HAP-1 (cell line): ENCODE data around the gene SNX15.
"Not testable (repeated sequence)": the region's sequence is repeated elsewhere in the genome, so short reads cannot be mapped to it uniquely, and the experiment has no call there.

Source experiments
- DNase-seq, 2 experiments: peaks; one replicate each; pipeline ENCODE4 v3.0.0-alpha.2; 2016 to 2020; ENCODE audit warnings: low spot score in 2 of 2
- H3K27me3 ChIP-seq: fragments of 250-450 bp; sonication (Bioruptor Pico); 2 replicates; pipeline ENCODE4 v1.5.1; 2020; ENCODE audit warnings: low read depth, mild to moderate bottlenecking, moderate library complexity
- H3K36me3 ChIP-seq: fragments of 250-450 bp; sonication (Bioruptor Pico); replicated peaks from 2 replicates; pipeline ENCODE4 v1.5.1; 2020; ENCODE audit warnings: mild to moderate bottlenecking
- H3K4me1 ChIP-seq: fragments of 250-450 bp; sonication (Bioruptor Pico); 2 replicates; pipeline ENCODE4 v1.5.1; 2020; ENCODE audit warnings: mild to moderate bottlenecking
- H3K4me3 ChIP-seq: fragments of 250-450 bp; sonication (Bioruptor Pico); 2 replicates; pipeline ENCODE4 v1.5.1; 2020; ENCODE audit warnings: mild to moderate bottlenecking, moderate library complexity
- H3K9me3 ChIP-seq: fragments of 250-450 bp; sonication (Bioruptor Pico); 2 replicates; pipeline ENCODE4 v1.5.1; 2020; ENCODE audit warnings: mild to moderate bottlenecking, moderate library complexity
- in situ Hi-C: fragments of 300-500 bp; cut with MboI; formaldehyde crosslinking; loops from 3 replicates; pipeline ENCODE4 v1.14.3; 2020; ENCODE audit warnings: low sequenced_read_pairs, inconsistent platforms, mixed read lengths

The SNX15 gene

DNA sequence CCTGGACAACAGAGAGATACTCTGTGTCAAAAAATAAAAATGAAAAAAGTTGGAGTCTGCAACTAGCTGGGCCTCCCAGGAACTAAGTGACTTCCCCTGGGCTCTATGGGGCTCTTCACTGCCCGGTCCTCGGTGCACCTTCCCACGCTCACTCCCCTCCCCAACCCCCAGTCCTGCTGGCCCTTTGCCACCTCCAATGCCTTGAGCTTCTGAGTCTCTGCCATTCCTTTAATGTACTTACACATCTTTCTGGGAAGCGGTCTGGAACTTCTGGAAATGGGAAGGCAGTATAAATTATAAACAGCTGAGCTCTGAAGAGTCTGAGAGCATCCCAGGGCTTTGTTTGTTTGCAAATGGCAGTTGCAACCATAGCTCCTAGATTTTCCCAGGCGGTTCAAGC, 24.5 kb upstream of the SNX15 start:
- DNase-seq: no peak
- Histone ChIP-seq H3K27me3 (no peaks in the 10 kb centered on the region), H3K9me3 (no peaks in the 10 kb centered on the region), H3K4me1 (peaks cover 6% of the 10 kb centered on the region; the same call in 1 of the 2 replicates), H3K36me3 (no peaks in the 10 kb centered on the region), H3K4me3 (no peak overlapping the region)
- in situ Hi-C loops: no loop called here

DNA sequence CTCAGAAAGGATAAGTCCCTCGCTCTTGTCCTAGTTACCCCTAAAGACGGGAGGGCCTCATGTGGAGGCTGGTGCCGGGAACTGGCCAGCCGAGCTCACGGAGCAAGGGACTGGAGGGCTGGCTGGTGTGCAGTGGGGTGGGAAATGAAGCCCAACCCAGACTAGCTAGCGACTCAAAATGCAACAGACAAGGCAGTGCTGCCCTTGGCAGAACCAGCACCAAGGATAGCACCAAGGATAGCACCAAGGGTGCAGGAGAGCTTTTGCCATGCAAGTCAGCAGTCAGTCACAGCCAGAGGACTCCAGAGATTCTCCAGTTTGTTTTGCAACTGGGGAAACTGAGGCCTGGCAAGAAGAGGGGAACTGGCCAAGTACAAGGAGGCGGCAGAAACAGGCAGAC, 24.0 kb upstream of the SNX15 start:
- H3K4me1 ChIP-seq: peaks cover 6% of the 10 kb centered on the region; the same call in 1 of the 2 replicates
- H3K4me3 ChIP-seq: no peak overlapping the region
- H3K9me3 ChIP-seq: no peaks in the 10 kb centered on the region
- no peak for DNase-seq
- H3K36me3 ChIP-seq: no peaks in the 10 kb centered on the region
- H3K27me3 ChIP-seq: no peaks in the 10 kb centered on the region
- in situ Hi-C loops: no loop called here

DNA sequence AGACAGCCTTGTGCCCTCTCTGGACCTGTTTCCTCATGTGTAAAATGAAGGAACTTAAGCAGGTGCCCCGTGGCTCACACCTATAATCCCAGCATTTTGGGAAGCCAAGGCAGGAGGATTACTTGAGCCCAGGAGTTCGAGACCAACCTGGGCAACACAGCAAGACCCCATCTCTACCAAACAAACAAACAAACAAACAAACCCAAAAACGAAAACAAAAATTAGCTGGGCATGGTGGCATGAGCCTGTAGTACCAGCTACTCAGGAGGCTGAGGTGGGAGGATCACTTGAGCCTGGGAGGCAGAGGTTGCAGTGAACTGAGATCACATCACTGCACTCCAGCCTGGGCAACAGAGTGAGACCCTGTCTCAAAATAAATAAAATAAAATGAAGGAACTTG, 23.3 kb upstream of the SNX15 start:
- in situ Hi-C loops, H3K4me3 ChIP-seq, H3K27me3 ChIP-seq, H3K9me3 ChIP-seq, H3K4me1 ChIP-seq, H3K36me3 ChIP-seq, DNase-seq: not testable (repeated sequence)

DNA sequence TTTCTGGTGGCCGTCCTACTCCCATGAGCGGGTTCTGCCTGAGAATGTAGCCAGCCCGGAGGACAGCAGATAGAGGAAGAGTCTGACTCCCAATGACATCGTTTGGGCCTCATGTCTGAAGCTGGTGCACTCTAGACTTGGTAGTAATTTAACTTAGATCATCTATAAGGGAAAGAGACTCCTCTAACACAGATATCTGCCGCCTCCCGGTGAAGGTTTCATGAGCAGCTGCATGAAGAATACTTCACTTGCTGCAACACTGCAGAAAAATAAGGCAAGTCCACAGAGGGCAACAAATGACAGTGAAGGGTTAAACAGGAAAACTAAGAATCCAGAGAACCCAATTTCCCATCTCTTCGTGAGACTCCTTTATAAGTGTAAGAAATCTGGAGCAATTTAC, 19.2 kb upstream of the SNX15 start:
- H3K27me3 ChIP-seq: no peaks in the 10 kb centered on the region
- in situ Hi-C loops: no loop called here
- H3K36me3 ChIP-seq: no peaks in the 10 kb centered on the region
- DNase-seq: no peak
- no peak overlapping the region for H3K4me3 ChIP-seq
- no peaks in the 10 kb centered on the region for H3K4me1 ChIP-seq
- H3K9me3 ChIP-seq: no peaks in the 10 kb centered on the region; the same call in 1 of the 2 replicates

DNA sequence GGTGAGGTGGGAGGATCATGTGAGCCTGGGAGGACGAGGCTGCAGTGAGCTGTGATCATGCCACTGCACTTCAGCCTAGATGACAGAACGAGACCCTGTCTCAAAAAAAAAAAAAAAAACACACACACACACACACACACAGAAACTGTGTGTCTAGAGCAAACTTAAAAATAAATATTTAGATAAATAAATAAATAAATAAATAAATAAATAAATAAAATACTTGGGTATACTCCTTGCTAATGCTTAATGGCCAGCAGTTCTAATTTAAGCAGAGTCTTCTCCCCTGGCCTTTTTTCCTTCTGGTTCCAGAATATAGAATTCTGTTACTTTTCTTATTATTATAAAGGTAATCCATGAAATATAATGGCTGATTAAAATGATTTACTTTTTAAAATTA, 18.4 kb upstream of the SNX15 start:
- no peak overlapping the region for H3K4me3 ChIP-seq
- H3K9me3 ChIP-seq: no peaks in the 10 kb centered on the region; the same call in 1 of the 2 replicates
- peaks cover 3% of the 10 kb centered on the region; the same call in 1 of the 2 replicates for H3K4me1 ChIP-seq
- no peak for DNase-seq
- H3K36me3 ChIP-seq: no peaks in the 10 kb centered on the region
- no peaks in the 10 kb centered on the region for H3K27me3 ChIP-seq
- in situ Hi-C loops: no loop called here

DNA sequence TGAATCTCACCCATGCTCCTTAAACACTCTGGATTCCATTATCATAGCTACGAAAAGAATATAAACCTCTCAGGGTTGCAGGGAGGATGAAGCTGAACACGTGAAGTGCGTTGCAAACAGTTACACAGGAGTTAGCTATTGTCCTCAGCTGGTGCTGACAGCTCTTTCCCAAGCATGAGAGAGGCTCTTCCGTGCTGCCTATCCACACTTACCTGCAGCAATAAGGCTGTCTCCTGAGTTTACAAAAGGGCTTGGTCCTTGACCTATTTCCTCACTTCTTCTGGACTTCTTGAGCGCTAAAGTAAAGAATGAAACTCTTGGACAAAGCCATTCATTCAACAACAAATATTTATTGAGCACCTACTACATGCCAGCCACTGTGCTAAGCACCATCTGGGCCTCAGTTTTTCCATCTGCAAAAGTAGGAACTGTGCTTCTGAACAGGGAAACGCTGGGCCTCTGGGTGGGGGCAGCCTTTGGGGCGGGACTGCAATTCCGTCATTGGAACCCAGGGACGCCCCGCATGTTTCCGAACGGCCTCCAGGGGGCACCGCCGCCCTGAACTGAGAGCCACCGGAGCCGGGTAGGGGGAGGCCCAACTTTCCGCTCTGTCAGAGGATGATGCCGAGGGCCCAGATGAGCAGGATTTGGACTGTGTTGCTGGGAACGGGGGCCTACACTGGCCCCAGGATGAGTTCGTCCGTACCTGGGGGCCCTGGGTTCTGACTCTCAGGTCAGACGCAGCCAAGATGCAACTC, 13.9 kb upstream of the SNX15 start:
- Histone ChIP-seq H3K27me3 (no peaks in the 10 kb centered on the region), H3K4me1 (peaks cover 10% of the 10 kb centered on the region), H3K4me3 (peak overlapping the region; percentile 64), H3K9me3 (no peaks in the 10 kb centered on the region; the same call in 1 of the 2 replicates), H3K36me3 (peaks cover 11% of the 10 kb centered on the region)
- in situ Hi-C loops: no loop called here
- DNase-seq: peak; percentile 78 to 93

DNA sequence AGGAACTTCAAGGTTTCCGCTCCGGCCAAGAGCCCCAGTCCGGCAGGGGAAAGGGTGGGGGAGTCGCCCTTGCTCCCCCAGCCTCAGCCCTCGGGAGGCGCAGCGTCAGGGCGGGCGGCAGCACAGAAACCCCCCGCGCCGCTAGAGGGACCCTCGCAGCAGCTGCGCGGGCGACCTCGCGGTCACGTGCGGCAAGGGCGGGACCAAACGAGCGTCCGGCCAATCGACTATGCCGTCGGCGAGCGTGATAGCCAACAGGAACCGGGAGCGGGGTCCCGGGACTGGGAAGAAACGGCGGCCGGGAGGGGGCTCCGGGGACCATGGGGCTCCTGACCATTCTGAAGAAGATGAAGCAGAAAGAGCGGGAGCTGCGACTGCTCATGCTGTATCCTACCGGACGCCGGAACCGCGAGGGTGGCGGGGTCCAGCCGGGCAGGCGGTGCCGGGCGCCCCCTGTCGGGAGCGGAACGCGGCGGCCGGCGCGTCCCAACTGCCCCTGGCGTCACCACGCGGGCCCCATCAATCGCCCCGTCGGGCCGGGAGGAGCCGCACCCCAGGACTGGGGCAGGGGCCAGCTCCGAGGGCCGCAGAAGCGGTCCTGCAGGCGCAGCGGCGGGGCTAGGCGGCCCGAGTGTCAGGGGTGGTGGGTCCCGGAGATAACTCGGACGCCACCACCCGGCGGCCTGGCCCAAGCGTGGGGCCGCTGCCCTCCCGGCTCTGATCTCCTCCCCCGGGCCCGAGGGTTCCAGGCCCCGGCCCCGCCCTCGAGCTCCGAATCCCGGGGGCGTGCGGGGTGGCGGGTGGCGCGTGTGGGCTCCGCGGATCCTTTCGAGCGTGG, 13.1 kb upstream of the SNX15 start, which contains the start of gene ARL2:
Gene ARL2 (plus strand): TSS at position 273 of the 838 bp plus-strand sequence. CDS start 48 bp downstream, at position 321.
- peaks cover 16% of the 10 kb centered on the region for H3K36me3 ChIP-seq
- in situ Hi-C loops: no loop called here
- peaks cover 10% of the 10 kb centered on the region for H3K4me1 ChIP-seq
- H3K27me3 ChIP-seq: no peaks in the 10 kb centered on the region
- H3K4me3 ChIP-seq: peak within 1 kb of the TSS; percentile 64
- DNase-seq: peak; percentile 94 to 95
- H3K9me3 ChIP-seq: no peaks in the 10 kb centered on the region; the same call in 1 of the 2 replicates

DNA sequence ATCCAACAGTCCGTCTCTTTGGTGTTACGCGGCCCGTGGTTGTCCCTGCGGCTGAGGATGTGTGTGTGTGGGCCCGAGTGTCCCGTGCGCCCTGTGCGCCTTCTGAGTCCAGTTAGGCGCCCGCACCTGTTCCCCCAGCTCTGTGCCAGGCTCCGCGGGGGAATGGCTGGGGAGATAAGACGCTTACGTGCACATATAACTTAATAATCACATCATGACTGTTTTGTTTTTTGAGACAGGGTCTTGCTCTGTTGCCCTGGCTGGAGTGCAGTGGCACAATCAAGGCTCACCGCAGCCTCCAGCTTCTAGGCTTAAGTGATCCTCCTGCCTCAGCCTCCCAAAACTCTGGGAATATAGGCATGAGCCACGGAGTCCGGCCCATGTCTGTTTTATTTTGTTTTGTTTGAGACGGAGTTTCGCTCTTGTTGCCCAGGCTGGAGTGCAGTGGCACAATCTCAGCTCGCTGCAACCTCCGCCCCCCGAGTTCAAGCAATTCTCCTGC, 12.5 kb upstream of the SNX15 start:
- H3K4me3 ChIP-seq: peak overlapping the region; percentile 64
- peaks cover 10% of the 10 kb centered on the region for H3K4me1 ChIP-seq
- no peaks in the 10 kb centered on the region; the same call in 1 of the 2 replicates for H3K9me3 ChIP-seq
- DNase-seq: no peak
- H3K27me3 ChIP-seq: no peaks in the 10 kb centered on the region
- peaks cover 16% of the 10 kb centered on the region for H3K36me3 ChIP-seq
- in situ Hi-C loops: no loop called here

DNA sequence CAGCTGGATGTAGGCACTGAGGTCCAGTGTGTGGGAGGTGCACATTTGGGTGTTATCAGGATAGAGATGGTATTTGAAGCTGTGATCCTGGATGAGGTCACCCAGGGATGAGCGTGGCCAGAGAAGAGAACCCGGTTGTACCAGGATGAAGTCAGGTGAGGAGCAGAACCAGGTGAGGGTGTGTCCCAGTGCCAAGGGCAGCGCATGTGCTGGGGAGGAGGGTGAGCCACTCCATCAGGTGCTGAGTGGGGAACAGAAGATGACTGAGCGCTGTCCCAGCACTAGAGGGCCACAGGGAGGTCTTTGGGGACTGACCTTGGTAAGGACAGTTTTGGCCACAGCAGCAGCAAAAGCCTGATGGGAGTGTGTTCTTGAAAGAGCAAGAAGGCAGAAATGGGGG, 10.5 kb upstream of the SNX15 start:
- Histone ChIP-seq H3K9me3 (no peaks in the 10 kb centered on the region; the same call in 1 of the 2 replicates), H3K4me3 (no peak overlapping the region), H3K36me3 (peaks cover 20% of the 10 kb centered on the region), H3K4me1 (peaks cover 10% of the 10 kb centered on the region), H3K27me3 (no peaks in the 10 kb centered on the region)
- in situ Hi-C loops: no loop called here
- DNase-seq: no peak

DNA sequence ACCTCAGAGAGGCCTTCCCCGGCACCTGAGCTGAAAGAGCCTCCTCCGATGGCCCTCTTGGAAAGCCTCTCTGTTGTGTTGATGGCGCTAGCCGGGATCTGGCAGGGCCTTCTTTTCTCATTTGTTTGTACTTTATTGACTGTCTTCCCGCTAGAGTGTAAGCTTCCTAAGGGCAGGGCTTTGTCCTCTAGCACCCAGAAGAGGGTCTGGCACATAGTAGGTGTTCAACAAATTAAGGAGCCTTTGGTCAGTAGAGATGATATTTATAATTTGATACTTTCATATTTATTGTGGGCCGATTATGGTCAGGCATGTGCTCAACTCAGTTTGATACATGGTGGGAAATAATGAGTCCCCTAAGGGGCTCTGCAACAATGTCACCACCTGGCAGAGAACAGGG, 9.3 kb upstream of the SNX15 start:
- in situ Hi-C loops: no loop called here
- Histone ChIP-seq H3K4me1 (peaks cover 10% of the 10 kb centered on the region), H3K36me3 (peaks cover 20% of the 10 kb centered on the region), H3K9me3 (no peaks in the 10 kb centered on the region; the same call in 1 of the 2 replicates), H3K27me3 (no peaks in the 10 kb centered on the region), H3K4me3 (no peak overlapping the region)
- no peak for DNase-seq

DNA sequence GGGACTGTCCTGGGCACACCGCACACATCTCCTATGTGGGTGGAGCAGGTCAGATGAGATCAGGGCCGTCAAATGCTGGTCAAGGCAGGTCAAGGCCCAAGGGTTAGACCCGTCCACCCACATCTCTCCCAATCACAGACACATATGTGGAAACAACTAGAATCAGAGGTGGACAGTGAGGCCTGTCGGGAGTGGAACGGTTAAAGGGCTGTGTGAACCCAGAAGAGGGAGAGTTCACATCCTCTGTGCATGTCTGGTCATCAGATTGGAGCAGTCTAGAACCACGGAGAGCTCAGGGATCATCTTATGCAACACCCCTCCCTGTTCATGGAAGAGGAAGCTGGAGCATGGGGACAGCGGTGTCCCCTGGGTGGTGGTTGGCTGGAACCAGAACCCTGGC, 7.4 kb upstream of the SNX15 start:
- H3K4me1 ChIP-seq: peaks cover 6% of the 10 kb centered on the region; the same call in 1 of the 2 replicates
- in situ Hi-C loops: no loop called here
- peaks cover 17% of the 10 kb centered on the region for H3K36me3 ChIP-seq

DNA sequence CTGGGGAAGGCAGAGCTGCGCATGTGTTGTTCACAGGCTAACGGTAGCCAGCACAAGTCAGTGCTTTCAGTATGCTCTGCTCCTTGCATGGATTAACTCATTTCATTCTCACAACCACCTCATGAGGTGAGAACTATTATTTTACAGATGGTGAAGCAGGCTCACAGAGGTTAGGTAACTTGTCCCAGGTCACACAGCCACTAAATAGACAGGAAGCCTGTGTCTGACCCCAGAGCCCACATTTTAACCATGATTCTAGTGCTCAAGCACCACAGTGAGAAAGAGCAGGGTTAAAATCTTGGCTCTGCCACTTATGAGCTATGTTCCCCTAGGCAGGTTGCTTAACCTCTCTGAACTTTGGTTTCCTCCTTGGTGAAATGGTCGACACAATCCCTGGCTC, 6.2 kb upstream of the SNX15 start:
- Histone ChIP-seq H3K4me3 (no peak overlapping the region), H3K36me3 (peaks cover 17% of the 10 kb centered on the region), H3K9me3 (no peaks in the 10 kb centered on the region), H3K27me3 (no peaks in the 10 kb centered on the region), H3K4me1 (no peaks in the 10 kb centered on the region)
- DNase-seq: no peak
- in situ Hi-C loops: no loop called here

More for the DNA sequence above, 7.4 kb upstream of the SNX15 start:
- Histone ChIP-seq H3K4me3 (no peak overlapping the region), H3K9me3 (no peaks in the 10 kb centered on the region), H3K27me3 (no peaks in the 10 kb centered on the region)
- no peak for DNase-seq

DNA sequence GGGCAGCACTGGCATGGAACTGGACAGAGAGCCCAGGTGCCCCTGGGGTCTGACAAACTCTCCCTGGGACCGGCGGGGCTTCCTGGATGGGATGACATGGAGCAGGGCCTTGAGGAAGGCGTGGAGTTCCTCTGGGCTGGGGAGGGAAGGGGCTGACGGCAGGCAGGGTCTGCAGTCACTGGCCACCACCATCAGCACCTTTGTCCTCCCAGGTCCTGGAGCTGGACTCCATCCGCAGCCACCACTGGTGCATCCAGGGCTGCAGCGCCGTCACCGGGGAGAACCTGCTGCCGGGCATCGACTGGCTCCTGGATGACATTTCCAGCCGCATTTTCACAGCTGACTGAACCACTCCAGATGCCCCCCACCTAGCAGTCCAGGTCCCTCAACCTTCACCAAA, 5.7 kb upstream of the SNX15 start:
- in situ Hi-C loops: no loop called here
- no peaks in the 10 kb centered on the region for H3K27me3 ChIP-seq
- DNase-seq: no peak
- H3K4me3 ChIP-seq: no peak overlapping the region
- no peaks in the 10 kb centered on the region for H3K4me1 ChIP-seq
- no peaks in the 10 kb centered on the region for H3K9me3 ChIP-seq
- H3K36me3 ChIP-seq: peaks cover 17% of the 10 kb centered on the region

DNA sequence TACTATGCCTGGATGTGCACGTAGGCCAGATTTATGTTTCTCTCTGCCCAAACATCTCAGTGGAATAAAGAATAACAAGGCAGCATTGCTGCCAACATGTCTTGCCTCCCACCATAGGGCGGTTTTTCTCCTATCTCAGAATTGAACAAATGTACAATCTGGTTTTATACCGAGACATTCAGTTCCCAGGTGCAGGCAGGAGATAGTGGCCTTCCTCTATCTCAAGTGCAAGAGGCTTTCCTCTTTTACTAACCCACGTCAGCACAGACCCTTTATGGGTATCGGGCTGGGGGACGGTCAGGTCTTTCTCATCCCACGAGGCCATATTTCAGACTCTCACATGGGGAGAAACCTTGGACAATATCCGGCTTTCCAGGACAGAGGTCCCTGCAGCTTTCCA, 3.7 kb upstream of the SNX15 start:
- H3K4me3 ChIP-seq, H3K27me3 ChIP-seq, DNase-seq, H3K36me3 ChIP-seq, in situ Hi-C loops, H3K4me1 ChIP-seq, H3K9me3 ChIP-seq: not testable (repeated sequence)
